GM21786 (cell line): Measurements from ENCODE around the gene CDK5RAP1.

Source experiments
- ATAC-seq: cut with Tn5 transposase; IDR thresholded peaks from one replicate; pipeline ENCODE4 v1.9.1; 2021; ENCODE audit not compliant: unreplicated experiment

CDK5RAP1 gene

GRCh38 chr20:33388268-33388667, 13.1 kb downstream of the CDK5RAP1 start:
- ATAC-seq: no peak

- no peak for ATAC-seq
Measured at GRCh38 chr20:33387177-33387576, 14.1 kb downstream of the CDK5RAP1 start.

GRCh38 chr20:33386673-33387072, 14.6 kb downstream of the CDK5RAP1 start:
- no peak for ATAC-seq

- ATAC-seq: no peak
Measured at GRCh38 chr20:33377366-33377765, 24.0 kb downstream of the CDK5RAP1 start.

- no peak for ATAC-seq
Measured at GRCh38 chr20:33373735-33374605, 27.3 kb downstream of the CDK5RAP1 start.

GRCh38 chr20:33372993-33373441, 28.3 kb downstream of the CDK5RAP1 start:
- no peak for ATAC-seq

- ATAC-seq: no peak
Measured at GRCh38 chr20:33370291-33370690, 31.0 kb downstream of the CDK5RAP1 start.

GRCh38 chr20:33362898-33363297, 38.4 kb downstream of the CDK5RAP1 start:
- no peak for ATAC-seq

- no peak for ATAC-seq
Measured at GRCh38 chr20:33359399-33360261, 41.7 kb downstream of the CDK5RAP1 start.

GRCh38 chr20:33353013-33353402, 48.3 kb downstream of the CDK5RAP1 start:
- no peak for ATAC-seq

- no peak for ATAC-seq
Measured at GRCh38 chr20:33352258-33353012, 48.9 kb downstream of the CDK5RAP1 start.

GRCh38 chr20:33351696-33352095, 49.6 kb downstream of the CDK5RAP1 start:
- ATAC-seq: no peak

- ATAC-seq: no peak
Measured at GRCh38 chr20:33349493-33349892, 51.8 kb downstream of the CDK5RAP1 start.

- ATAC-seq: no peak
Measured at GRCh38 chr20:33348136-33348937, 53.0 kb downstream of the CDK5RAP1 start.

- no peak for ATAC-seq
Measured at GRCh38 chr20:33345342-33345741, 56.0 kb downstream of the CDK5RAP1 start.

GRCh38 chr20:33343521-33343920, 57.8 kb downstream of the CDK5RAP1 start:
- ATAC-seq: no peak

GRCh38 chr20:33339515-33340058, 61.7 kb downstream of the CDK5RAP1 start:
- no peak for ATAC-seq

GRCh38 chr20:33338467-33339258, 62.7 kb downstream of the CDK5RAP1 start:
- no peak for ATAC-seq

GRCh38 chr20:33337531-33338165, 63.7 kb downstream of the CDK5RAP1 start:
- ATAC-seq: no peak
